CD4-positive, CD25-positive, alpha-beta regulatory T cell (primary cell): Measurements from ENCODE around the gene TNNI3. TPM values are rescaled to one million over a fixed set of nuclear protein-coding genes. Genes with fewer than 3 reads are reported as not detected.
"Not testable (repeated sequence)": the region's sequence is repeated elsewhere in the genome, so short reads cannot be mapped to it uniquely, and the experiment has no call there.

ENCODE experiments used
- ATAC-seq, 2 donors: fragments of 150-1000 bp; cut with Tn5 transposase; one replicate each; pipeline ENCODE4 v1.10.0; 2021; ENCODE audit warnings: low read depth in 2 of 2, moderate number of reproducible peaks in 2 of 2, moderate library complexity in 1 of 2
- DNase-seq, 3 donors: peaks; one replicate each; pipeline versions ENCODE4 v3.0.0 to v3.0.0-alpha.2; 2012 to 2022; ENCODE audit warnings: mixed read lengths in 1 of 3
- H3K27ac ChIP-seq: one replicate; pipeline ENCODE4 v1.7.0; 2013; ENCODE audit warnings: mild to moderate bottlenecking, low read length; ENCODE audit not compliant: insufficient read depth, poor library complexity, severe bottlenecking
- H3K27me3 ChIP-seq: one replicate; pipeline ENCODE4 v1.7.0; 2013; ENCODE audit warnings: low read length; ENCODE audit not compliant: control insufficient read depth, insufficient read depth
- H3K36me3 ChIP-seq: one replicate; pipeline ENCODE4 v1.7.0; 2013; ENCODE audit warnings: mild to moderate bottlenecking, low read length, moderate library complexity; ENCODE audit not compliant: control insufficient read depth, insufficient read depth
- H3K4me1 ChIP-seq: 2 replicates; pipeline ENCODE4 v1.7.0; 2013; ENCODE audit warnings: mild to moderate bottlenecking, low read length; ENCODE audit not compliant: insufficient read depth, control insufficient read depth, poor library complexity, severe bottlenecking
- H3K4me3 ChIP-seq: one replicate; pipeline ENCODE4 v1.7.0; 2013; ENCODE audit warnings: low read depth, mild to moderate bottlenecking, low read length, moderate library complexity
- H3K9me3 ChIP-seq, 2 experiments: 1 replicate in 1 of 2; 2 replicates in 1 of 2; pipeline ENCODE4 v1.7.0; 2013; ENCODE audit warnings: low read length in 2 of 2, mild to moderate bottlenecking in 1 of 2, moderate library complexity in 1 of 2; ENCODE audit not compliant: control insufficient read depth in 2 of 2
- H3K27ac Mint-ChIP-seq, 3 donors: one replicate each; pipeline ENCODE4 v1.8.0; 2020 to 2022; ENCODE audit warnings: mild to moderate bottlenecking in 3 of 3, mixed read lengths in 3 of 3, moderate library complexity in 2 of 3
- H3K27me3 Mint-ChIP-seq: one replicate; pipeline ENCODE4 v1.8.0; 2022; ENCODE audit warnings: mild to moderate bottlenecking, mixed read lengths
- H3K36me3 Mint-ChIP-seq: one replicate; pipeline ENCODE4 v1.8.0; 2020; ENCODE audit warnings: mixed read lengths
- H3K4me1 Mint-ChIP-seq, 4 donors: one replicate each; pipeline ENCODE4 v1.8.0; 2020 to 2022; ENCODE audit warnings: mixed read lengths in 4 of 4, mild to moderate bottlenecking in 1 of 4
- H3K4me3 Mint-ChIP-seq, 4 donors: one replicate each; pipeline ENCODE4 v1.8.0; 2020 to 2022; ENCODE audit warnings: mild to moderate bottlenecking in 4 of 4, mixed read lengths in 4 of 4, moderate library complexity in 3 of 4
- H3K9me3 Mint-ChIP-seq, 7 donors: one replicate each; pipeline ENCODE4 v1.8.0; 2020 to 2022; ENCODE audit warnings: mixed read lengths in 7 of 7, mild to moderate bottlenecking in 3 of 7, moderate library complexity in 2 of 7
- polyA plus RNA-seq, 4 donors: library from polyadenylated mRNA; unstranded; fragments of 300-500 nt; fragmentation: Illumina TruSeq; gene quantifications; one replicate each; pipeline ENCODE4 v1.2.3, GENCODE V29; 2021
- total RNA-seq: library from RNA; stranded (reverse); gene quantifications from one replicate; pipeline ENCODE4 v1.2.3, GENCODE V29; 2022

Gene TNNI3
- total and polyA plus RNA-seq, 5 donors from 2014 or later, result not detected

- Mint-ChIP-seq H3K9me3 (peaks cover 0 to 12% (median 0%) of the 10 kb centered on the region in 7 donors), H3K27me3 (peaks cover 71% of the 10 kb centered on the region), H3K27ac (no peak overlapping the region), H3K4me3 (peak overlapping the region in 1 of 4 donors; percentile 51), H3K4me1 (peaks cover 0 to 54% (median 16%) of the 10 kb centered on the region in 4 donors), H3K36me3 (no peaks in the 10 kb centered on the region)
- H3K27ac ChIP-seq, result no peak overlapping the region
- H3K4me1 ChIP-seq, result peaks cover 36% of the 10 kb centered on the region
- no peaks in the 10 kb centered on the region for H3K36me3 ChIP-seq
- DNase-seq (peak in 1 of 3 donors; percentile 26), ATAC-seq (no peak)
- H3K9me3 ChIP-seq, result peaks cover 0 to 5% of the 10 kb centered on the region in 2 experiments
- H3K4me3 ChIP-seq, result no peak overlapping the region
- peaks cover 35% of the 10 kb centered on the region for H3K27me3 ChIP-seq
Observed at GRCh38 chr19:55176076-55176475, 18.5 kb upstream of the TNNI3 start.

- Histone ChIP-seq H3K4me1 (peaks cover 33% of the 10 kb centered on the region), H3K27me3 (peaks cover 29% of the 10 kb centered on the region), H3K27ac (no peak overlapping the region), H3K9me3 (peaks cover 0 to 5% of the 10 kb centered on the region in 2 experiments), H3K36me3 (no peaks in the 10 kb centered on the region), H3K4me3 (no peak overlapping the region)
- H3K27me3 Mint-ChIP-seq, result peaks cover 71% of the 10 kb centered on the region
- H3K36me3 Mint-ChIP-seq, result no peaks in the 10 kb centered on the region
- no peak for DNase-seq
- peaks cover 0 to 48% (median 15%) of the 10 kb centered on the region in 4 donors for H3K4me1 Mint-ChIP-seq
- no peak overlapping the region for H3K4me3 Mint-ChIP-seq
- peaks cover 0 to 12% (median 0%) of the 10 kb centered on the region in 7 donors for H3K9me3 Mint-ChIP-seq
- no peak for ATAC-seq
- H3K27ac Mint-ChIP-seq, result no peak overlapping the region
Observed at GRCh38 chr19:55175117-55175867, 17.8 kb upstream of the TNNI3 start.

- ATAC-seq (no peak), DNase-seq (no peak)
- H3K27me3 Mint-ChIP-seq, result peaks cover 70% of the 10 kb centered on the region
- H3K4me3 ChIP-seq, result no peak overlapping the region
- no peaks in the 10 kb centered on the region for H3K36me3 Mint-ChIP-seq
- peak overlapping the region in 2 of 4 donors; percentile 44 to 81 for H3K4me3 Mint-ChIP-seq
- peaks cover 0 to 5% of the 10 kb centered on the region in 2 experiments for H3K9me3 ChIP-seq
- no peak overlapping the region for H3K27ac Mint-ChIP-seq
- no peak overlapping the region for H3K27ac ChIP-seq
- no peaks in the 10 kb centered on the region for H3K36me3 ChIP-seq
- peaks cover 0 to 43% (median 13%) of the 10 kb centered on the region in 4 donors for H3K4me1 Mint-ChIP-seq
- H3K27me3 ChIP-seq, result peaks cover 29% of the 10 kb centered on the region
- H3K9me3 Mint-ChIP-seq, result peaks cover 0 to 12% (median 0%) of the 10 kb centered on the region in 7 donors
- H3K4me1 ChIP-seq, result peaks cover 26% of the 10 kb centered on the region
Observed at GRCh38 chr19:55174425-55175116, 17.0 kb upstream of the TNNI3 start.

GRCh38 chr19:55173714-55174409 is 16.3 kb upstream of the TNNI3 start:
- no peak overlapping the region for H3K4me3 ChIP-seq
- peaks cover 0 to 38% (median 11%) of the 10 kb centered on the region in 4 donors for H3K4me1 Mint-ChIP-seq
- H3K36me3 Mint-ChIP-seq, result no peaks in the 10 kb centered on the region
- H3K27me3 Mint-ChIP-seq, result peaks cover 72% of the 10 kb centered on the region
- peaks cover 19% of the 10 kb centered on the region for H3K4me1 ChIP-seq
- ATAC-seq, result no peak
- peaks cover 0 to 13% (median 0%) of the 10 kb centered on the region in 7 donors for H3K9me3 Mint-ChIP-seq
- H3K27me3 ChIP-seq, result peaks cover 33% of the 10 kb centered on the region
- H3K36me3 ChIP-seq, result no peaks in the 10 kb centered on the region
- H3K27ac ChIP-seq, result no peak overlapping the region
- no peak overlapping the region for H3K27ac Mint-ChIP-seq
- H3K9me3 ChIP-seq, result peaks cover 0 to 5% of the 10 kb centered on the region in 2 experiments
- DNase-seq, result peak in 1 of 3 donors; percentile 24
- peak overlapping the region in 3 of 4 donors; percentile 32 to 81 (median 50) for H3K4me3 Mint-ChIP-seq

- peaks cover 0 to 34% (median 11%) of the 10 kb centered on the region in 4 donors for H3K4me1 Mint-ChIP-seq
- no peaks in the 10 kb centered on the region for H3K36me3 Mint-ChIP-seq
- no peak overlapping the region for H3K27ac ChIP-seq
- H3K27ac Mint-ChIP-seq, result no peak overlapping the region
- peaks cover 33% of the 10 kb centered on the region for H3K27me3 ChIP-seq
- H3K9me3 Mint-ChIP-seq, result peaks cover 0 to 12% (median 0%) of the 10 kb centered on the region in 7 donors
- ATAC-seq, result no peak
- DNase-seq, result no peak
- peaks cover 67% of the 10 kb centered on the region for H3K27me3 Mint-ChIP-seq
- H3K4me3 ChIP-seq, result no peak overlapping the region
- H3K9me3 ChIP-seq, result peaks cover 0 to 5% of the 10 kb centered on the region in 2 experiments
- peak overlapping the region in 3 of 4 donors; percentile 68 to 81 (median 79) for H3K4me3 Mint-ChIP-seq
- peaks cover 16% of the 10 kb centered on the region for H3K4me1 ChIP-seq
- H3K36me3 ChIP-seq, result no peaks in the 10 kb centered on the region
Observed at GRCh38 chr19:55173186-55173713, 15.7 kb upstream of the TNNI3 start.

GRCh38 chr19:55172741-55173140 is 15.2 kb upstream of the TNNI3 start:
- peaks cover 0 to 29% (median 11%) of the 10 kb centered on the region in 4 donors for H3K4me1 Mint-ChIP-seq
- ATAC-seq, result no peak

GRCh38 chr19:55172318-55172717 is 14.8 kb upstream of the TNNI3 start:
- not testable (repeated sequence) for H3K4me3 ChIP-seq, H3K36me3 ChIP-seq, H3K9me3 ChIP-seq, H3K27ac ChIP-seq, DNase-seq, H3K27ac Mint-ChIP-seq, ATAC-seq, H3K36me3 Mint-ChIP-seq
- H3K27me3 ChIP-seq, result peaks cover 33% of the 10 kb centered on the region
- H3K4me1 ChIP-seq, result peaks cover 16% of the 10 kb centered on the region
- Mint-ChIP-seq H3K9me3 (peaks cover 0 to 12% (median 0%) of the 10 kb centered on the region in 7 donors), H3K4me1 (peaks cover 0 to 29% (median 11%) of the 10 kb centered on the region in 4 donors), H3K4me3 (peak overlapping the region in 2 of 4 donors; percentile 63 to 71), H3K27me3 (peaks cover 67% of the 10 kb centered on the region)

More at GRCh38 chr19:55172741-55173140, 15.2 kb upstream of the TNNI3 start:
- H3K36me3 Mint-ChIP-seq, result no peaks in the 10 kb centered on the region
- peaks cover 67% of the 10 kb centered on the region for H3K27me3 Mint-ChIP-seq
- no peaks in the 10 kb centered on the region for H3K36me3 ChIP-seq
- H3K27ac ChIP-seq, result no peak overlapping the region
- H3K9me3 ChIP-seq, result peaks cover 0 to 5% of the 10 kb centered on the region in 2 experiments
- H3K9me3 Mint-ChIP-seq, result peaks cover 0 to 12% (median 0%) of the 10 kb centered on the region in 7 donors
- no peak overlapping the region for H3K4me3 ChIP-seq
- peaks cover 33% of the 10 kb centered on the region for H3K27me3 ChIP-seq
- peak overlapping the region in 3 of 4 donors; percentile 68 to 79 (median 71) for H3K4me3 Mint-ChIP-seq
- no peak for DNase-seq
- H3K4me1 ChIP-seq, result peaks cover 16% of the 10 kb centered on the region
- no peak overlapping the region for H3K27ac Mint-ChIP-seq
